HG03135 (cell line): Measurements from ENCODE around the gene BSND.

ENCODE experiments used
- ATAC-seq: cut with Tn5 transposase; IDR thresholded peaks from one replicate; pipeline ENCODE4 v1.9.1; 2021; ENCODE audit warnings: mild to moderate bottlenecking, moderate library complexity; ENCODE audit not compliant: unreplicated experiment

Gene BSND

GRCh38 chr1:54975356-54976108 lies 23.2 kb upstream of the BSND start:
- no peak for ATAC-seq

DNA sequence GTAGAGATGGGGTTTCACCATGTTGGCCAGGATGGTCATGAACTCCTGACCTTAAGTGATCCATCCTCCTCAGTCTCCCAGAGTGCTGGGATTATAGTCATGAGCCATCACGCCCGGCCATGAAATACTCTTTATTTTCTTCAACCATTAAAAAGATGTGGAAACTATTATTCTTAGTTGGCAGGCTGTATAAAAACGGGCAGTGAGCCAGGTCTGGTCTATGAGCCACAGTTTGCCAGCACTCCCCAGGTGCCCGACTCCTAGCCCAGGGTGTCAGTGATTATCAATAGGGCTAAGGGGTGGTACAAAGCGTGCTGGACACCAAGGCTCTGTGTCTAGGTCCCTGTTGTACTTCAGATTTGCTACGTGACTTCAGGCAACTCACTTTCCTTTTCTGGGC lies 22.0 kb upstream of the BSND start:
- no peak for ATAC-seq

DNA sequence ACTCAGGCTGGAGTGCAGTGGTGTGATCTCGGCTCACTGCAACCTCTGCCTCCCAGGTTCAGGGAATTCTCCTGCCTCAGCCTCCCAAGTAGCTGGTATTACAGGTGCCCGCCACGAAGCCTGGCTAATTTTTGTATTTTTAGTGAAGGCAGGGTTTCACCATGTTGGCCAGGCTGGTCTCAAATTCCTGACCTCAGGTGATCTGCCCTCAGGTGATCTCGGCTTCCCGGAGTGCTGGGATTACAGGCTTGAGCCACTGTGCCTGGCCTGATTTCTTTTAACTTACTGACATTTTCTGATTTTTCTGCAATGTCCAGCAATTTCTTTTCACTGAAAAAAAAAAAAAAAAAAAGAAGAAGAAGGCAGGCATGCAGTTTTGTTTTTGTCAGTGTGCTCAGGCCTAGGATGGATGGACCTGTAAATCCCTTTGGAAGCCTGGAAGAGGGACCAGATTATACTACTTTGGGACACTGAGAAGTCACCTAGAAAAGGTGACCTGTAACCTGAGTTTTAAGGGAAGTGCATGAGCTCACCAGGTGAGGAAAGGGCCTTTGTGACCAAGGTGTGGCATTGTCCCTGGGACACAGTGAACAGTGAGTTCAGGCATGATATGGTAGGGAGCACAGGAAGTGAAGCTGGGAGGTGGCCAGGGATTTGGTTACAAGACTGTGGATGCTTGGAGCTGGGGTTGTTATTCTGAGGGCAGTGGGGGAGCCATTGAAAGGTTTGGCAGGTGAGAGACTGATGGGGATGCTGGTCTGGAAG lies 21.0 kb upstream of the BSND start:
- no peak for ATAC-seq

DNA sequence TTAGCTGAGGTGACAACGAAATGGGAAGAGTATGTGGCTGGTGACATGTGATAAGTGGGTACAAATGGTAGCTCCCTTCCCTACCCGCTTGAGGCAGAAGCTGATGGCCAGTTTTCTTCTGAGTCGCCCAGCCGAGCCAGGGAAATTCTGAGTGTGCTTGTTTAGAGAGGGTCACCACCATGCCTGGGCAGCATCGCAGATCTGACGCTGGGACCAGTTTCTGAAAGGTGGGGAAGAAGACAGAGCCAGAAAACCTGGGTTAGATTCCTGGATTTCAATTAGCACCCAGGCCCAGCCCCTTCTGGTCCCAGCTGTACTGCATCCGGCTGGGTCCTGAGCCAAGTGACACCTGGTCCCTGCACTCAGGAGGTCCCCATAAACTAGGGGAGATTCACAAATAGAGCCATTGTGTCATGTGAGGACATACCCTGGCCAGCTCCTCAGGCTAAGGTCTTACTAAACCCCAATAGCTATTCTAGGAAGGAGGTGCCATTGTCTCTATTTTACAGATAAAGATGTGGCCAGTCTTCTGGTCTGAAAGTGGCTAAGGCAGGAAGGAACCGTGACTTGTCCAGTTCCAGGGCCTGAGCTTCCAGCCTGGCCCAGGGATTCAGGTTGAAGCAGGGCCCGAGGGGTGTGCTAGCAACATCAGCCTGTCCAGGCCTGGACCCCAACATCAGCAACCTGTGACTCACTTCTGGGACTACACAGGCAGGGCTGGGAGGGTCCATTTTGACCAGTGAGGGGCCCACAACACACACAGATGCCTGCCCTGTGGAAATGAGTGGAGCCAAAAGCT lies 20.0 kb upstream of the BSND start:
- ATAC-seq: no peak

DNA sequence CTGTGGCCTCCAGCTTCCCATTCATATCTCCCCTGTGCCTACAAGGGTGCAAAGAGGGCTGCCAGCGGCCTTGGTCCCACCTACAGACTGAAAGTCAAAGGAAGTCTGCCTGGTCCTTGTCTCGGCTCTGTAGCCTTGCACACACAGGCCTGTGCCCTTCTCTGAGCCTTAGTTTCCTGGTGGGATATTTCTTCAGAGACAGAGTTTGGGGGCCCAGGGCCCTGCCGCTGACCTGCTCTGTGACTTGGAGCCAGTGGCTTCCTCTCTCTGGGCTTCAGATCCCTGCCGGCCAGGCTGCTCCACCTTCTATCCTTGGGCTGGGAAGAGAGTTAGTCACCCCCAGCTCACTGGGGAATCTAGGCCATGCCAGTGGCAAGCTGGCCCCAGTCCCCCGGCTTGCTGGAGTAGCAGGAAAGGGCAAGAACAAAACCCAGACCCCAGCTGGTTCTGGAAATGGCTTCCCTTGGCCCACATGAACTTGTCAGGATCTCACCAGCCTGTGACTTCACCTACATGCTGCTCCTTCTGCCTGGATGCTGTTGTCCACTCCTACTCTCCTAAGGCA lies 19.3 kb upstream of the BSND start:
- ATAC-seq: no peak

GRCh38 chr1:54980046-54980527 lies 18.6 kb upstream of the BSND start:
- ATAC-seq: no peak

DNA sequence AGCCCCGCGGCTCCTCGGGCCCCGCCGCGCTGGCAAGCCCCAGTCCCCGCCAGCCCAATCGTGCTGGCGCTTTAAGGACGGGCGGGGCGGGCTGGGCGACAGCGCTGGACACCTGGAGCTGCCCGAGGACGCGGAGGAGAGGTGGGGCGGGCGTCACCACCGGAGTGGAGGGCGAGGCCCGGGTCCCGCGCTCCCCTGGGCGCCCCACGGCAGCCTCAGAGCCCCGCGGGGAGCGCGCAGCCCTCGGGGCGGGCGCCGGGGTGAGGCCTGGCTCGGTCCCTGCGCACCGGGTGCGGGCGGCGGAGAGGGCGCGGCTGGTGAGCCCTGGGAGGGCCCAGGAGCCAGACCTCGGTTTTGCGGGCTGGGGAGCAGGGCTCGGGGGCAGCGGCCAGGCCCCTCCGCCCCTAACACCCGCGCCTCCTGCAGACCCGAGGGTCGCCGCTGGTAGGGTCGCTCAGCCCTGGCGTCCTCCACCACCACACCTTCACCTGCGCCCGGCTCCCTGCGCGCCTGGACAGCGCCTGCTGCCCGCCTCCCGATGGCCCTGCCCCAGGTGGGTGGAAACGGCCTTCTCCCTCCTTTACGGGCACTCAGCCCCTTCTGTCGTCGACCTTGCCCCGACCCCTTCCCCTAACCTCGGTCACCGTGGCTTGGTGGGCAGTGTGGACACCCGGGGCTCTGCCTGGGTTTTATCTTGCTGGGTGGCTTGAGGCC lies 18.0 kb upstream of the BSND start, which contains the start of gene TMEM61:
TMEM61 (plus strand) TSS at position 101 of the 714 bp plus-strand sequence; CDS start at position 539, 438 bp downstream.
- ATAC-seq: no peak

DNA sequence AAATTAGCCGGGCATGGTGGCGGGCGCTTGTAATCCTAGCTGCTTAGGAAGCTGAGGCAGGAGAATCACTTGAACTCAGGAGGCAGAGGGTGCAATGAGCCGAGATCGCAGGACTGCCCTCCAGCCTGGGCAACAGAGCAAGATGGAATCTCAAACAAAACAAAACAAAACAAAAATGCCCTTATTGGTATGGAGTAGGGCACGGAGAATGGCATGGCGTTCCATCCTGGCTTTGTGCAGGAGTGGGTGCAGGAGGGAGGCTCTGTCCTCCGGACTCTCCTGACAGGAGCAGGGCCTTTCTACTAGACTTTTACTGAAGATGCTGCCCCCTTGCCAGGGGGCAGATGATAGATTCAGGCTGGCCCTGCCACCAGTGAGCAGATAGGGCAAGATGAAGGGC lies 17.3 kb upstream of the BSND start:
- no peak for ATAC-seq

- no peak for ATAC-seq
Measured at GRCh38 chr1:54982739-54983138, 16.0 kb upstream of the BSND start.

DNA sequence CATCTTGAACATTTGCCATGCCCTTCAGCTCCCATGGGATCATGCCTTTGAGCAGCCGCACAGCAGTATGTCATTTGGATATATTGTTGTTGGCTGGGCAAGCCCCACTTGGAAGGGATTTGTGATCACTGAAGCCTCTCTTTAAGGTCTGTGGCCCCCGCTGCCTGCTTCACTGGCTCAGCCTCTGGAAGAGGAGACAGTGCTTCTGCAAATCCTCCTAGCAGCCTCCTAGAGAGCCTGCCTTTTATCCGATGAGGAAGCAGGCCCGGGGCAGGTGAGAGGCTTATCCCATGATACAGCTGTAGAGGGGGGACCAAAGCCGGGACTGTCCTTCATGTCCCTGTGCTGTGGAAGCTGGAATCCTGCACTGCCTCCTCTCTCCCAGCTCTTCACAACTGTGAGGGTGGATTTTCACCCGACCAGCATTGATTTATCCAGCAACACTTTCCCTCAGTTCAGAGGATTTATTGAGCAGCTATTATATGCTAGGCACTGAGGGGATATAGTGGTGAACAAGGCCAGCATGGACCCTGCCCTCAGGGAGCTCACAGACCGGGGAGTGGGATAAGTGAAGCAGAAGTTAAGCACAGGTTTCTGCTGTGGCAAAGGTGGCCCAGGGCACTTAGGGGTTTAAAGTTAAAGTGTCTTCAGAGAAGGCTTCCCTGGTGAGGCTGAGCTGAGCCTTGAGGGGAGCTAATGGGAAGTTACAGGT lies 14.4 kb upstream of the BSND start:
- no peak for ATAC-seq

DNA sequence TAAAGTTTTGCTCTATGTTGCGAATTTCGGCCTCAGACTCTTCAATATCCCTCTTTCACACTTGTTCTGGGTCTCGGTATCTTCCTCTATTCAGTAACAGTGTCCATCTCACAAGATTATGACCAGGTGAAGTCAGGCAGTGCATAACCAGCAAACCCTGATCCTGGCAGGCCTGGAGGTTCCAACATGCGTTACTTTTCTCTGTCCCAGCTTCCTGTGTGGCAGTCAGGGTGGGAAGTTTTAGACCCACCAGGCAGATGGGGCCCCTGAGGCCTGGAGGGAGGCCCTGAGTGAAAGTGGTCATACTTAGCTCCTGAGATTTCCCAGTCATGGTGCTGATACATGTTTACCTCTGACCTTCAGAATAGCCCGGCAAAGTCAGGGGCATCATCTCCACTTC lies 13.2 kb upstream of the BSND start:
- ATAC-seq: no peak

DNA sequence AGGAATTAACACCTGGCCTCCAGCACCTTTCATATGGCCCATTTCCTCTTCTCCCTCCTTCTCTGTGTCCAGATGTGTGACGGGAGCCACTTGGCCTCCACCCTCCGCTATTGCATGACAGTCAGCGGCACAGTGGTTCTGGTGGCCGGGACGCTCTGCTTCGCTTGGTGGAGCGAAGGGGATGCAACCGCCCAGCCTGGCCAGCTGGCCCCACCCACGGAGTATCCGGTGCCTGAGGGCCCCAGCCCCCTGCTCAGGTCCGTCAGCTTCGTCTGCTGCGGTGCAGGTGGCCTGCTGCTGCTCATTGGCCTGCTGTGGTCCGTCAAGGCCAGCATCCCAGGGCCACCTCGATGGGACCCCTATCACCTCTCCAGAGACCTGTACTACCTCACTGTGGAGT lies 12.7 kb upstream of the BSND start:
- ATAC-seq: no peak

- ATAC-seq: no peak
Measured at GRCh38 chr1:54986533-54986932, 12.2 kb upstream of the BSND start.

DNA sequence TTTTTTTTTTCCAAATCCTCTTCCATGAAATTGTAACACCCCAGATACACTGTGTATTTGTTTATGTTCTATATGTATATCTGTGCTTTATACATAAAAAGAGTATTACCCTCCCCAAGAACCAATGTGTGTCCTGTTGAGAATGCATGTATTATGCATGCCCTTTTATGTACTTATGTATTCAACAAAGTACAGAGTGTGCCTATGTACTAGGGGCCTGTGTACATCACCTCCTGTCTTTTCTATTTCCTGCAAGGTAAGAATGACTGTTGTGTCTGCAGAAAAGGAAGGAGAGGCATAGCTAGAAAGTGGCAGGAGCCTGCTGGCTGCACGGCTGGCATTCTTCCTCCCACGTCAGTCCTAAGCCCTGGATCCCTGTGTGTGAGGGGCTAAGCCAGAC lies 11.3 kb upstream of the BSND start:
- ATAC-seq: no peak

DNA sequence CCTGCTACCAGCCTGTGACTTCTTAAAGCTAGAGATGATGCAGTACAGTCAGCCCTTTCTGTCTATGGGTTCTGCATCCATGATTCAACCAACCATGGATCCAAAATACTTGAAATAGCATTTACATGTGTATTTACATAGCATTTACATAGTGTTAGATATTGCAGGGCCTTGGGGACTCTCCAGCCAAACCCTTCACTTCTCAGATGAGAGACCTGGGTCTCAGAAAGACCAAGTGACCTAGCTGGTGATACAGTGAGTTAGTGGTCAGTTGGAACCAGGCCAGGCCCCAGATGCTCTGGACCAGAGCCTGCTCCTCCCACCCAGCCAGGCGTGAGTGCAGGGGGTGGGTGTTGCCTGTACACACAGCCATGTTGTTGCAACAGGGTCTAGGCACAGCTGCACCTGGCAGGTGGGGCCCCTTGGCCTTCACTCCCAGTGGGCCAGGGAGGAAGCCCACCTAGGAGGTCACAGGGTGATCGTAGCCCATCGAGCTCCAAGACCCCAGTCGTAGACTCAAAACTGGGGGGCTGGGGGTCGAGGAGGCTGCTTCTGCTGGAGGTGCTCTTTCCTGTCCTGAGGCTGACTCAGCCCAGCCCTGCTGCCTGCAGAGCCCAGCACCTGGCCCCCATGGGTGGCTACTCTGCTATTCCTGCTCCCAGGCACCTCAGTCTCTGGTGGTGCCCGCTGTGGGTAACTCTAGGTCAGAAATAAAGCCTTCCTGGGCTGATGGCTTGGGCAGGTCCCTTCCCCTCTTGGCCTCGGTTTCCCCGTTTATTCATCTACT lies 10.6 kb upstream of the BSND start:
- ATAC-seq: no peak

- ATAC-seq: no peak
Measured at GRCh38 chr1:54988975-54989374, 9.8 kb upstream of the BSND start.

DNA sequence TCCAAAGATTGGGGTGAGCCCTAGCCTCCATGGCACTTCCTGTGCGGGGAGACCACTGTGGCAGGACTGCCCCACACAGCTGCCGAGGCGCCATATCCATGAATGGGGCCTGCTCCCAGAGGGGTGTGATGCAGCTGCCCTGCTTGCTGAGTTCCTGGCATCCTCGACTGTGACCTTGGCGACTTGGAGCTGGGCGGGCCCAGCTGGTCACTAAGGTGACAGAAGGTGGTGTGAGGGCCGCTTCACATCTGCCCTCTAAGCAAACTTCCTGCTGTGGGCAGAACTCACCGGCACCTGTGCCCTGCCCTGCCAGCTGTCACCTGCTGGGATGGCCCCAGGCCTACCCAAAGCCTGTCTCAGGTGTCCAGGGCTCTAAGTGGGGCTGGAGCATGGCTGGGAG lies 9.3 kb upstream of the BSND start:
- ATAC-seq: no peak

DNA sequence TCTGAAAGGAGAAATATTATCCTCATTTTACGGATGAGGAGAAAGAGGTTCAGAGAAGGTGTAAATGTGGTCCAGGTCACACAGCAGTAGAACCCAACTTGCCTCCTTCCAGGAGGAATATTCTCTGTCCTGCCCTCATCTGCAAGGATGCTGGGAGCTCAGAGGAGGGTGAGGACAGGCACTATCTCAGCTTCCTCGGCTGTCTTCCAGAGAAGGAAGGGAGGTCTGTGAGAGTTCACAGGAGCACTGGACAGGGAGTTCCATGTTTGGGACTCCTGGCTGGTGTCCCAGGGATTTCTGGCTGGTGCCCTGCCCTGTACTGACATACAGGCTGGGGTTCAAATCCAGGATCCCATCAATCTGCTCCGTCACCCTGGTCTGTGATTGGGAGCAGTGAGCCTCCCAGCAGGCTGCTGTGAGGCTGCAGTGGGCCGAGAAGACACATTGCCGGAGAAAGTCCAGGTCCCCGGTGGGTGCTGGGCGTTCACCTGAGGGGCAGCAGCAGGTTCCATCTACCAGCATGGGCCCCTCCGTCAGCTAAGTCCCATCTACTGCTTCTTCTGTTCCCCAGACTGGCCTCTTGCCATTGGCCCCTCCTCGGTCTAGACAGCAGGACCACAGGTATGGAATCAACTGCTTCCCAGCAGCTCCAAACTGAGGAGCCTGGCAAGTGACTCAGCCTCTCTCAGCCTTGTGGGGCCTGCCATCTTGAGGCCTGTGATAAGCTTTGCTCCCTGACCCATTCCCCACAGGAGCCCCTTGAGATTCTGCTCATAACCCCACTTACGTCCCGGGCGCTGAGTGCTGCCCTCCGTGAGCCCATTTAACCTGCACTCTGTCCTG lies 8.5 kb upstream of the BSND start:
- no peak for ATAC-seq
